T-helper 2 cell (primary cell): ENCODE data around the gene ZC3H13.

Experiments
- DNase-seq, 5 experiments: peaks; one replicate each; pipeline versions ENCODE4 v3.0.0 to v3.0.0-alpha.2; 2012 to 2022
- total RNA-seq, 2 donors: gene quantifications; one replicate each; lab custom pipeline; 2026; lab: John Stamatoyannopoulos, UW

The ZC3H13 gene, protein sequence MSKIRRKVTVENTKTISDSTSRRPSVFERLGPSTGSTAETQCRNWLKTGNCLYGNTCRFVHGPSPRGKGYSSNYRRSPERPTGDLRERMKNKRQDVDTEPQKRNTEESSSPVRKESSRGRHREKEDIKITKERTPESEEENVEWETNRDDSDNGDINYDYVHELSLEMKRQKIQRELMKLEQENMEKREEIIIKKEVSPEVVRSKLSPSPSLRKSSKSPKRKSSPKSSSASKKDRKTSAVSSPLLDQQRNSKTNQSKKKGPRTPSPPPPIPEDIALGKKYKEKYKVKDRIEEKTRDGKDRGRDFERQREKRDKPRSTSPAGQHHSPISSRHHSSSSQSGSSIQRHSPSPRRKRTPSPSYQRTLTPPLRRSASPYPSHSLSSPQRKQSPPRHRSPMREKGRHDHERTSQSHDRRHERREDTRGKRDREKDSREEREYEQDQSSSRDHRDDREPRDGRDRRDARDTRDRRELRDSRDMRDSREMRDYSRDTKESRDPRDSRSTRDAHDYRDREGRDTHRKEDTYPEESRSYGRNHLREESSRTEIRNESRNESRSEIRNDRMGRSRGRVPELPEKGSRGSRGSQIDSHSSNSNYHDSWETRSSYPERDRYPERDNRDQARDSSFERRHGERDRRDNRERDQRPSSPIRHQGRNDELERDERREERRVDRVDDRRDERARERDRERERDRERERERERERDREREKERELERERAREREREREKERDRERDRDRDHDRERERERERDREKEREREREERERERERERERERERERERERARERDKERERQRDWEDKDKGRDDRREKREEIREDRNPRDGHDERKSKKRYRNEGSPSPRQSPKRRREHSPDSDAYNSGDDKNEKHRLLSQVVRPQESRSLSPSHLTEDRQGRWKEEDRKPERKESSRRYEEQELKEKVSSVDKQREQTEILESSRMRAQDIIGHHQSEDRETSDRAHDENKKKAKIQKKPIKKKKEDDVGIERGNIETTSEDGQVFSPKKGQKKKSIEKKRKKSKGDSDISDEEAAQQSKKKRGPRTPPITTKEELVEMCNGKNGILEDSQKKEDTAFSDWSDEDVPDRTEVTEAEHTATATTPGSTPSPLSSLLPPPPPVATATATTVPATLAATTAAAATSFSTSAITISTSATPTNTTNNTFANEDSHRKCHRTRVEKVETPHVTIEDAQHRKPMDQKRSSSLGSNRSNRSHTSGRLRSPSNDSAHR (N-terminal part only)
- total RNA-seq, result 49.6 to 80.8 reads per million in 2 donors

DNA sequence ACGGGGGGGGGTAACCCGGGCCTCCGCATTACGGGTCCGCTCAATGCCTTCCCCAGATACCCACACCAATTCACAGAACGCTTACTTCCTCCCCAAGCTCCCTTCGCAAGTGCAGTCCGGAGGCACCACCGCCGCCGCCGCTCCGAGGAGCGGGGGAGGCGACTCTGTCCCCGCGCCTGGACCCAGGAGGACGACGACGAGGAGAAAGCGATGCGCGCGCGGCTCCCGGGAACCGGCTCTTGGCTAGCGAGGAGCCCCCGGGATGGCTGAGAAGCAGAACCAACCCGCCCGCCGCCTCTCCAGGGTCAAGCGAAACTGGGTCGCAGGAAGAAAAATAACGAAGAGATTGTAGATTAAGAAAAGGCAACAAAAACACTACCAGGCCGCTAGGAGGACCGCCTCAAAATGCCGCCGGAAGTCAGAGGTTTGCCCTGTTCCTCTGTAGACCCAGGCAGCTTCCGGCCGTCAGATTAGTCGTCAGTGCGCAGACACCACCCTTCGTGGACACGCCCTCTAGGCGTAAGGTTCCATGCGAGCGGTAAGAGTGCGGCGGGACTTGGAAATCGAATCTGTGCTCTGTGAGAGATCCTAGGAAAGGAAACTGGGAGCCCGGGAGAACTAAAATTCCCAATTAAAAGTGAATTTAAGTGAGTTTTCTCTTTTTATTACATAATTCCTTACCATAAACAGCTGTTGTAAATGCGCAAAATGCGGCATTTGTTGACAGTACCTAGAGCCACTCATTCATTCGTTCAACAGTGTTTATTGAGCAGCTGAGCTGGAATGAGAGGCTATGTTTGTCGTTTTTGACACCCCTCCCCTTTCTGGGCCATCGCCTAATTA lies at the start of gene ZC3H13:
ZC3H13 (minus strand) TSS at position 428 of the 843 bp plus-strand sequence. CDS start 7,239 bp downstream, outside the sequence.
- DNase-seq, result peak; percentile 77 to 98 (median 90)

DNA sequence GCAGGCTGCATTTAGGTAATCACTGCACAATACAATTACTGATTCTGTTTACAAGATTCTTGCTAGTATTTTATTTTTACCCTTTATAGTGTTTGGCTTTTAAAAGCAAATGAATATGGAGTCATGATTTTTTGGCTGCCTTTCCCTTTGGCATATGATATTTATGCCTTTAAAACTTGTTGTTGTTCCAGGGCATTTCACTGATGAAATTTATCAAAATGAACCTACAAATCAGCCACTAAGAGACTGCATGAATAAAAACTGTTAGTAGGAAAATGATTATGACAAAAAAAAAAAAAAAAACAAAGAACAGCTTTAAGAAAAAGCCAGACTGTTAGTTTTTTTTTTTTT lies 49.7 kb upstream of the ZC3H13 start:
- DNase-seq, result no peak

DNA sequence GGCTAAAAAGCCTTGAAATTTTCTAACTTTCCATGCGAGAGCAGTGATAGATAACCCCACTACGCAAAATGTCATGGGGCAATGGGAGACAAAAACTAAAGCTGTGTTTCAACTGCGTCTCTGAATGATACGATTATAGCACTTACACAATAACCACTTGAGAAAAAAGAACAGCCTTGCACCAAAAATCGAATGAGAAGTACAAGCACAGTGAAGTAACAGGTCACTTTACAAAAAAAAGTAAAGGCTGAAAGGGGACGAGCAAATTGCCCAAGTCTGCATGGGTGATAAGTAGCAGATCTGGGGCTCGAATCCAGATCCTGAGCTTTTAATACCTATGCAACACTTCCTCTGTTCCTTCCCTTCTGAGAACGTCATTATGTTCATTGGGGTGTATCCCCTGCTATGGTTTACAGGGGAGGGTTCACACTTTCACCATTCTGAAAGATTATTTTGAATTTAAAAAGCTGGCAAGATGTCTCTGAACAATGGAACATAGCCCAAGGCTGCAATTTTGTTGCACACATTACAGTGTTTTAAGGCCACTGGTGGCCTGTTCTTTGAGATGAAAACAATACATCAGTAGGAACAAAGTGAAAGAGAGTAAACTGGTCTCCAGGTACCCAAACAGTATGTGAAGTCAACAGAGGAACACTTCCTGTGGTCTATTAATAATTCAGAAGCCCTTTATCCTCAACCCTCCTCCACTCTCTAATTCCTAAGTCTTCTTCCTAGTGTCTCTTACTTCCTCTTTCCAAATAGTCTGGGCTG lies 49.1 kb upstream of the ZC3H13 start:
- DNase-seq, result no peak

DNA sequence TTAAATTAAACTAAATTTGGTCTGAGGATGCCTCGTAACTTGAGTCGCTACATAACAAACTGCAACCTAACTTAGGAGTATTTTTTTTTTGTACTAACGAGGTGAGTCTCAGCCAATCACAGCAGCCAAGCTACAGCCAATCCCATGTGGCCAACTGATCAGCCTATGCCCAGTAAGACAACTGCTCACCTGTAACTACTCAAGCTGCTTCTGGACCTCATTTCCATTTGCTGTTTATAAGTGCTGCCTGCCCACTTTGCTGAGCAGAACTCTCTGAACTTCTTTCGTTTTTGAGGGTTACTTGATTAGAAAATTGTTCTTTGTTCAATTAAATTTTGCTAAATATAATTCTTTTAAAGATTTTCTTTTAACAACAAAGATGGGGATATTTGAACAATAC lies 48.5 kb upstream of the ZC3H13 start:
- DNase-seq, result no peak

DNA sequence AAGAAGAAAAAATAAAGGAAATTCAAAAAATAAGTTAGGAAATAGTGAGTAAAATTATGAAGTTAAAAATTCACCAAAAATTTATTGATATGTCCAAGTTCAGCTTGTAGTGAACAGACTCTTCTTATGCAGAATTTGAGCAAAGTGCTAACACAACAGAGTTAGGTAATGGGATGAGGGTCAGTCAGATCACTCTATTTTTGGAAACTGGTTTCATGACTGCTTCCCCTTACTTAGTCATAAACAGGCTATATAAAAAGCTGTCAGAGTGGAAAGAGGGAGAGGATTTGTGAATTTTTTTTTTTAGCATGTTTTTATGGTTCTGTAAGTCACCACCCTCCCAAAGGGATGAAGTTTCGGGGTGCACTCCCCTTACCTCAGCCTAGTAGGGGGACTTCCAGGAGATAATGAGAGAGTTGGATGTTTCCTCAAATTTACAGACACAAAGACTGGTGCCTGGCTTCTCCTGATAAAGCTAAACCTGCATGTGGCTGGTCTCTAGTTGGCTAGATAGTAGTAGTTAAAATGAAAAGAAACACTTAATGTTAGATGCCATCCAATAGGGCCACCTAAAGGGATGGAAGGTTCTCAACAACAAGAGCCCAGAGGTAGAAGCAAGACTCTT lies 47.8 kb upstream of the ZC3H13 start:
- no peak for DNase-seq

DNA sequence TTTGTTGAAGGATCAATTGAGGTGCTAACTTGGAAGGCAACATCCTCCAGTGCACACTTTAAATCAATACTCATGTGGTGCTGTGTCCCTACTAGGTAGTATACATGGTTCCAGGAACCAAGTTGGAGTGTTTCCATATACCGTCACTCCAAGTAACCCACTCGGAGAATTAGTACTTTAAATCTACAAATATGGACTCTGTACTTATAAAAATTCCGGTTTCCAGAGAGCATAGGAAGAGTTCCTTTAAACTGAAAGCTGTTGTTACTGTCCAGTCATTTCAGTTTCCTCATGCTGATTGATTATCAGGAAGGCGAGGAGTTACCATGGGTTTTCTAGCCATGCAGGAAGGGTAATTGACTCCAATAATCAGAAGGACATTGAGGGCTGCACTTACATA lies 45.1 kb upstream of the ZC3H13 start:
- no peak for DNase-seq

DNA sequence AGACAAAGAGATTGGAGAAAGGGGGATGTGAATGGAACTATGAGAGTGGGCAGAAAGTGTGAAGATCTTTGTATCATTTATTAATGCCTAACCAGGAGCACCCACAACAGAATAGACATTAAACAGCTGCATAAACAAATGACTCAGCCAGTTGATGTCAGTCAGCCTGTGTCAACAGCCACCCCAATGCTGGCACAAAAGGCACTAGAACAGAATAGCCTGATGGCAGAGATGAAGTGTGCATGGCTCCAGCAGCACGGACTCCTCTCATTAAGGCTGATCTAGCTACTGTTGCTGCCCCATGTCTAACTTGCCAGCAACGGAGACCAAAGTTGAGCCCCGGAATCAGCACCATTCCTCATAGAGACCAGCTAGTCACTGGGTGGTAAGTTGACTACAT lies 44.5 kb upstream of the ZC3H13 start:
- DNase-seq, result no peak

DNA sequence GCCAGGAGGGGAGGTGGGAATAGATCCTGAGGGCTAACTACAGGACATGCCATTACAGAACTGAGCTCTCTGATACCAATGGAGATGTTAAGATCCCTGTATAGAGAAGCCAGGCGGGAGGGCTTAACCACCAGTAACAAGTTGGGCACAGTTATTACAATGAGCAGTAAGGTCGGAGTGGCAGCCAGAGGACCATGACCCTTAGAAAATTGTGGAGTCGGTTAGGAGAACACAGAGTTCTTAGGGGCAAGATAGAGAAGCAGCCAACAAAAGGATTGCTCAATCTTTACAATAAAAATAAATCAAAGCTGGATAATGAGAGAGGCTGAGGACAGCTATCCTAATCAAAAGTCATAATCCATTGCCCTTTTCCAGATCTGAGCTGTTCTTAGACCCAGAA lies 41.9 kb upstream of the ZC3H13 start:
- no peak for DNase-seq

DNA sequence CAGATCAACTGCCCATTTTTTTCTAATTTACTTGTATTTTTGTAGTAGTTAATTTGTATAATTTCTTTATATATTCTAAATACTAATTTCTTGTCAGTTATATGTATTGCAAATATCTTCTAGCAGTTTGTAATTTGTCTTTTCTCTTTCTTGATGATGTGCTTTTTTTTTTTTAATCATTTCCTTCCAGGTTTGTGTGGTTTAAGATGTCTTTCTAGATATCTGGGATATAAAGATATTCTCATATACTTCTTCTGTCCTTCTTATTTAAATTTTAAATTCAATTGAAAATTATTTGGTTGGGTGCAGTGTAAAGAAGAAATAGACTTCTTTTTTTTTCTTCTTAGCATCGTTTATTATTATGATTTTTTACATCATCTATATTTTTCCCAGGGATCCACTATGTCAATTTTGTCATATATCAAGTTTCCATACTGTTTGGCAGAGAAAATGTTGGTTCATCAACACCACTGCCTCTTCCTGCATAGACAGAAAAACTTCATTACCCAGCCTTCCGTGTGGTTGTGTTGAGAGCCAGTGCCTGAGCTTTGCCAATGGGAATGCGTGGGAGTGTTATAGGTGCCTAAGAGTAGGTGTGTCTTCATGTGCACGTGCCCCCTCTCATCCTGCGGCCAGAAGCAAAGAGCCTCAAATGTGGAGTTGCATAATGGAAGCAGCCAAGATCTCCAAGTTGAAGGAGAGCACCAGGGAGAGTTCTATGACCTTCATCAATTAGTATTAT lies 36.4 kb upstream of the ZC3H13 start:
- no peak for DNase-seq

DNA sequence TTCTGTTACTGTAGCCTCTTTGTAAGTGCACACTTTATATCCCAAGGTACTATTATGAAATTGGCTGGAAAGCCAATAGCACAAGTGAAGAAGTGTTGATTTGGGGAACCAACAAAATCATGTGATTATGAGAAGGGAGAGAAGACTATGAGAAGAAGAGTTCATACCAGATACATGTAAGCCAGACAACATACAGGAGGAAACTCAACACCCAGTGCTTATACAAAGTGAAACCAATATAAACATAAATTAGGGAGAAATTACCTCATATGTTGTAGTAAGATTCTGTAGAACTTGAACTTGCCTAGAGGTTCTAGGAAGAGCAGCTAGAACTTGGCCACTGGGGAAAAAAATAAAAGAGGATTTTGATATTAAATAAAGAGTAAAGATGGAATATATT lies 34.9 kb upstream of the ZC3H13 start:
- no peak for DNase-seq

DNA sequence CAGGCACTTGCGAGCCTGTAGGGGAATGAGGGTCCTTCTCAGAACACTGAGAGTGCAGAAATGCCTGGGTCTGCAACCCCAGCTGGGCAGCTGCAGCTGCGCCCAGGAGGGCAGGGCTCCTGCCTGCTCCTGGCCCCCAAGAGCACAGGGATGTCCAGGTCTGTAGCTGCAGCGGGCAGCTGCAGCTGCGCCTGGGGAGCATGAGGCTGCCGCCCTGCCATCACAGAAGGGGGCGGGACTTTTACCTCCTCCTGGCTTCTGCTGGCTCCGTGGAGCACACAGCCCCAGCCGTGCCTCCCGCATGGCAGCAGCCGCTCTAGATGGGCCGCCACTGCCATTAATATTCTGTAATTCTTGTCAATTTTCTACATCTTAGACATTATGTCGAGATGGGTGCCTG lies 34.4 kb upstream of the ZC3H13 start:
- DNase-seq, result no peak

DNA sequence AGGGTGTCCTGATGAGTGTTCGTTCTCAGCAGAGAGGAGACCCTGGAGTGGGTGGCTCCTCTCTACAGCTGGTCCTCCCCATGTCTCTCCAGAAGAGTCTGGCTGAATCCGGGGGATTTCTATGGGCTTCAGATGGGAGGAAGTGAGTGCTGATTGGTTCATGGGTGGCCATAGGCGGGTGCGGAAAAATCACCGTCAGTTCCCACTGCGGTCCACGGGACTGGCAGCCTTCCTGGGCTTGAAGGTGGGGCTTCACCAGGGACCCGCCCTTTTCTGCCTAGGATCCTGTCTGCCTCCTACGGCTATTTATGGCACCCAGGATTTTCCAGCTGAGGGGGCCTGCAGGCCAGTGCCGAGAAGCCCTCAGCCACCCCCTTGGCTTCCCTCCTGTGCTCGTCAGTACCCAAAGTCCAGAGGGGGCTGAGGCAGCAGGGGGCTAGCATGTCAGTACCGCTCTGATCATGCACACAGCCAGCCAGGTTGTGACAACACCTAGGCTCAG lies 33.9 kb upstream of the ZC3H13 start:
- no peak for DNase-seq

DNA sequence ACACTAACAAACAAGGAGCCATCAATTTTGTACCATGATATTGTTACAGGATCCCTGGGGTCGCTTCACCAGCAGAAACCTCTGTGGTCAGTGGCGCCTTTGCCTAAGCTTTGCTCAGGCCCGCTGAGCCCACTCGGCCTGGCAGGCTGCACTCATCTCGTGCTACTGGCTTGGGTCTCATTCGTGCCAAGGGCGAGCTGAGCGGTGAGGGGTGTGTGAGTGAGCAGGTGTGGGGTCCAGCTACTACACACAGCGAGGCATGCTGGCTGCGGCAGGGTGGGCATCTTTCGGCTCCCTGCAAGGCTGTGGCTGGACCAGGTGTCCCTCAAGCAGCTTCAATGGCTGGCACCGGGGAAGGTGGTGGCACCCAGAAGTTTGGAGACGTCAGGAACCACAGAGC lies 33.2 kb upstream of the ZC3H13 start:
- DNase-seq, result no peak

DNA sequence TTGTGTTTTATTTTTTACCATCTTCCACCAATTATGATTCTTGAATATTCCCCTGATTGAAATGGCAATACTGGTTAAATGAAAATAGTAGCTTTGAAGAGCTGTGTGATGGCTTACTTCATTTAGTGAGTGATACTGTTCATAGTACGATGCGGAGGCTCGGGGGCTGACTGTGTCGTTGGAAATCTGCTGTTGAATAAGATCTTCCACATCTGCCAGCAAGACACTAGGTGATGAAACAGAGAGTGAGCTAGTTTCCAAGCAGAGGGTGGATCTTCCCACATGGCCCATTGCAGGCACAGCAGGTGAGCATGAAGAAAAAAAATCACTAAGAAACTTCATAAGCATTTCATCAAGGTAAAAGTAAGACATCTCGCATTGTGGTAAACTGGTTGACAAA lies 29.8 kb upstream of the ZC3H13 start:
- DNase-seq, result no peak

DNA sequence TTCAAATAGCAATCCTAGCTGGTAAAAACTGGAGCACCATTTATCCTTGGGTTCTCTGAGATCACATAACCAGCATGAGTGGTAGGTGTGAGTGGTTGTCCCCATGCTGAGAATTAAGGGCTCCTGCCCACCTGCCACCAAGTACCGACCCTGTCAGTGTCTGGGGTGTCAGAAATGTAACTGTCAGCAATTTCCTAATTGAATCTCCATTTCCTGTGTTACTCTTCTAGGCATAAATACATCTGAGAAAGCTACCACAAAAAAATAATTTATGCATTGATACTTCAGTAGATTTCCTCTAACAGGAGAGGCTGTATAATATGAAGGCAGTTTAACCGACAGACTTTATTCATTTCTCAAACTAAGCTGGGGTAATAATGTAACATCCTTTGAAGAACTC lies 27.2 kb upstream of the ZC3H13 start:
- no peak for DNase-seq

DNA sequence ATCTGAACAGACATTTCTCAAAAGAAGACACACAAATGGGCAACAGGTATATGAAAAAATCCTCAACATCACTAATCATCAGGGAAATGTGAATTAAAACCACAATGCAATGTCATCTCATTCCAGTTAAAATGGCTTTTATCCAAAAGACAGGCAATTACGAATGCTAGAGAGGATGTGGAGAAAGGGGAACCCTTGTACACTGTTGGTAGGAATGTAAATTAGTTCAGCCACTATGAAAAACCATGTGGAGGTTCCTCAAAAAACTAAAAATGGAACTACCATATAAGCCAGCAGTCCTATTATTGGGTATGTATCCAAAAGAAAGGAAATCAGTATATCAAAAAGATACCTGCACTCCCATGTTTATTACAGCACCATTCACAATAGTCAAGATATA lies 24.7 kb upstream of the ZC3H13 start:
- DNase-seq, result no peak

DNA sequence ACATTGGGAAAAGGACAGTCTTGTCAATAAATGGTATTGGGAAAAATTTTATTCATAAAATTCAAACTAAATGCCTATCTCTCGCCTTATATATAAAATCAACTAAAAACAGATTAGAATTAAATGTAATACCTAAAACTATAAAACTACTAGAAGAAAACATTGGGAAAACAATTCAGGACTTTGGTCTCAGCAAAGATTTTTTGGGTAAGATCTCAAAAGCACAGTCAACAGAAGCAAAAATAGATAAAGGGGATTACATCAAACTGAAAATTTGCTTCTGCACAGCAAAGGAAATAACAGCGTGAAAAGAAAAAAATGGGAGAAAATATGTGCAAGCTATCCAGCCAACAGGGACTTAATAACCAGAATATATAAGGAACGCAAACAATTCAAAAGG lies 24.3 kb upstream of the ZC3H13 start:
- no peak for DNase-seq

DNA sequence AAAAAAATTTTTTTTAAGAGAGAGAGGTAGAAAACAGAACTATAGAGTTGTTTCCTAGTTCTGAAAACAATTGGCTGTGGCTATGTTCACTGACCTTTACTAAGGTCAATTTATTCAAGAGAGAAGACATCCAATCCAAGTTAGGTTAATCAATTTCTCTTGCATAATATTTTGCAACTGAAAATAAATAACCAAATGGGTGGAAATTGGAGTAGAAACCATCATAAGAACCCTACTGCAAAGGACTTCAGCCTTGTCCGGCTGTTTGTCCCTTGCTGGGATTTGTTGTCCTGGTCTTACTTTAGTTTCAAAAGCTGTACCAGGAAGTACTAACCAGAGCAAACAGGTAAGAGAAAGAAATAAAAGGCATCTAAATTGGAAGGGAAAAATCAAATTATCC lies 23.3 kb upstream of the ZC3H13 start:
- no peak for DNase-seq

DNA sequence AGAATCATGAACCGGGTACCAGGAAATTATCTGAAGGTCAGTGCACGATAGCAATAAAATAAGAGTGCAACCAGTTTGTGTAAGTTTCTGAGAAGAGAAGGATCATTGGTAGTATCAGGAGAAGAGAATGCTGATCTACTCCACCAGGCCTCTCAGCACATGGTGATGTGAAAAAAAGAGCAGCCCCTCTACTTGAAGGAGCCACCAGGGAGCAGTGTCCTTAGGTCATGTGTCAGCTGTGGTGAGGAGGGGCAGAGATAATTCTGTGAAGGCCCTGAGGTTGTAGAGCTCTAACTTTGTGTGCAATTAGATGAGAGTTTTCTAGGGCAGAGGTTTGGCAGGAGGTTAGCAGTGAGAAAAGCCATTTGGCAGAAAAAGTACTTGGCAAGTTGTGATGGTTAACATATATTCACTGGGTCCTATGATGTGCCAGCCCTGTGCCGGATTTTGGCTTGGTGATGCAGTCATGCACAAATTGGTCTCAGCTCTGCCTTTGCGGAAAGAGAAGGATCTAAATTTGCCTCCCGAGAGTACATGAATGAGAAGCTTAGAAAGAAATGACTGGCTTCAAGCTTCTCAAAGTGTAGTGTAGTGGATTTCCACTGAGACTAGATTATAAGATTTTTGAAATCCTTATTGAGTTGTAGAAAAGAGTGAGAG lies 19.2 kb upstream of the ZC3H13 start:
- peak in 1 of 5 experiments; percentile 18 for DNase-seq
